HepG2 (cell line): ENCODE results near the gene IPO5. TPM values are rescaled to one million over a fixed set of nuclear protein-coding genes. Genes with fewer than 3 reads are reported as not detected.

Experiments
- ATAC-seq: fragments of 200-7000 bp; cut with Tn5 transposase; 3 replicates; pipeline ENCODE4 v1.9.1; 2020; ENCODE audit warnings: mild to moderate bottlenecking, moderate library complexity
- Bru-seq: library from RNA; stranded (reverse); fragments of 400-500 nt; gene quantifications from one replicate; lab custom pipeline; 2021; lab: Mats Ljungman, UMichigan
- BruChase-seq, 2 experiments: library from RNA; stranded (reverse); fragments of 400-500 nt; gene quantifications; one replicate each; lab custom pipeline; 2021; lab: Mats Ljungman, UMichigan
- BruUV-seq: library from RNA; stranded (reverse); fragments of 400-500 nt; replicated peaks from 2 replicates; lab custom pipeline; 2021; lab: Mats Ljungman, UMichigan
- CTCF ChIA-PET: fragments of 300-600 bp; formaldehyde crosslinking; extraction: SDS; loops from one replicate; lab custom pipeline; 2021; ENCODE audit warnings: low total read pairs, inconsistent platforms, low intra/inter-chr PET ratio; lab: Yijun Ruan, JAX
- POLR2A ChIA-PET: fragments of 350-600 bp; sonication (Branson Sonifier 250); formaldehyde crosslinking; loops from one replicate; lab custom pipeline; 2020; ENCODE audit warnings: antibody characterized with exemption, inconsistent platforms; lab: Yijun Ruan, JAX
- DNase-seq: peaks from one replicate; pipeline ENCODE4 v3.0.0-alpha.2; 2015; ENCODE audit warnings: low spot score
- FAIRE-seq: peaks from 3 replicates; lab custom pipeline; 2011; peaks lifted over from hg19 to GRCh38; lab: Jason Lieb, UNC
- H2AFZ ChIP-seq: one replicate; pipeline ENCODE4 v1.6.1; 2011; ENCODE audit warnings: low read length, inconsistent platforms
- H3K27ac ChIP-seq: fragments of 300-600 bp; 3 replicates; pipeline ENCODE4 v1.8.0; 2011; ENCODE audit warnings: mixed run types, mild to moderate bottlenecking, mixed read lengths, low read length, inconsistent platforms; ENCODE audit not compliant: insufficient read depth; ENCODE audit errors: extremely low read length
- H3K27me3 ChIP-seq, 2 experiments: fragments of 200-600 bp in 1 of 2; 2 replicates in 1 of 2; 3 replicates in 1 of 2; pipeline versions ENCODE4 v1.6.0 to v1.8.0; 2011; ENCODE audit warnings: low read length in 2 of 2, mild to moderate bottlenecking in 2 of 2, moderate library complexity in 2 of 2, inconsistent platforms in 1 of 2; ENCODE audit not compliant: insufficient read depth in 2 of 2, control insufficient read depth in 1 of 2
- H3K36me3 ChIP-seq, 2 experiments: fragments of 200-600 bp in 1 of 2; replicated peaks in 1 of 2; 2 replicates in 1 of 2; 3 replicates in 1 of 2; pipeline versions ENCODE4 v1.5.1 to v1.8.0; 2011; ENCODE audit warnings: low read length in 2 of 2, inconsistent platforms in 1 of 2; ENCODE audit not compliant: insufficient read depth in 2 of 2, control insufficient read depth in 1 of 2
- H3K4me1 ChIP-seq: 2 replicates; pipeline ENCODE4 v1.5.1; 2012; ENCODE audit warnings: low read length, inconsistent platforms; ENCODE audit not compliant: insufficient read depth
- H3K4me2 ChIP-seq: 2 replicates; pipeline ENCODE4 v1.6.0; 2011; ENCODE audit warnings: low read depth, low read length, inconsistent platforms
- H3K4me3 ChIP-seq, 3 experiments: fragments of 200-600 bp in 1 of 3; sonication (generic), shearing (Covaris generic) in 1 of 3; replicated peaks in 1 of 3; 2 replicates each; pipeline ENCODE4 v1.5.1; 2011 to 2016; ENCODE audit warnings: low read length in 3 of 3, inconsistent platforms in 2 of 3, low read depth in 2 of 3, mild to moderate bottlenecking in 2 of 3, control low read depth in 1 of 3, mixed read lengths in 1 of 3; ENCODE audit not compliant: insufficient read depth in 1 of 3
- H3K79me2 ChIP-seq: one replicate; pipeline ENCODE4 v1.6.1; 2011; ENCODE audit warnings: low read length, inconsistent platforms; ENCODE audit not compliant: insufficient read depth
- H3K9ac ChIP-seq: 2 replicates; pipeline ENCODE4 v1.6.0; 2011; ENCODE audit warnings: mild to moderate bottlenecking, low read depth, low read length, inconsistent platforms; ENCODE audit not compliant: insufficient read depth
- H3K9me3 ChIP-seq: 2 replicates; pipeline ENCODE4 v1.5.1; 2012; ENCODE audit warnings: mild to moderate bottlenecking, low read length
- H4K20me1 ChIP-seq: 2 replicates; pipeline ENCODE4 v1.6.0; 2011; ENCODE audit warnings: inconsistent platforms, mild to moderate bottlenecking, low read length, moderate library complexity; ENCODE audit not compliant: insufficient read depth
- CREB1 ChIP-seq, 2 experiments: fragments of 450-650 bp in 1 of 2; IDR thresholded peaks; 2 replicates each; pipeline ENCODE4 v1.6.1; 2016 to 2017; ENCODE audit warnings: control low read depth in 1 of 2, mild to moderate bottlenecking in 1 of 2, missing compliant biosample characterization in 1 of 2, missing genetic modification characterization in 1 of 2
- ZMYM2 ChIP-seq: sonication (generic); formaldehyde crosslinking; IDR thresholded peaks from 2 replicates; pipeline ENCODE4 v1.8.0; 2022; ENCODE audit warnings: mild to moderate bottlenecking, missing genetic modification reagents
- ZNF775 ChIP-seq: sonication (generic); formaldehyde crosslinking; IDR thresholded peaks from 2 replicates; pipeline ENCODE4 v1.4.0; 2020; ENCODE audit warnings: missing genetic modification reagents, mild to moderate bottlenecking, moderate library complexity, borderline replicate concordance
- WGBS: methylation state at CpG from one replicate; pipeline ENCODE4 v1.1.6; 2017; ENCODE audit warnings: low lambda C conversion rate; 5-methylcytosine and 5-hydroxymethylcytosine counted together
- in situ Hi-C: cut with HindIII; loops from 2 replicates; pipeline ENCODE4 v1.10.0; 2017; ENCODE audit warnings: low pct_unique_long_range_greater_than_20kb; ENCODE audit not compliant: extremely low pct_ligation_motif_present
- intact Hi-C: fragments of 100-400 bp; cut with micrococcal nuclease; formaldehyde crosslinking; loops from one replicate; pipeline ENCODE4 v1.10.0; 2022; ENCODE audit not compliant: unreplicated experiment
- long read RNA-seq, 2 experiments: library from RNA in 1 of 2; library from polyadenylated mRNA in 1 of 2; stranded (forward) in 1 of 2; unstranded in 1 of 2; transcript quantifications; one replicate each; pipeline ENCODE4 v2.0.0, GENCODE V29; 2019 to 2022
- polyA minus RNA-seq, 3 experiments: library from RNA; depleted of rRNA, polyadenylated mRNA; stranded (reverse); fragments of >200 nt; gene quantifications; 2 replicates each; pipeline ENCODE4 v1.2.3, GENCODE V29; 2011; ENCODE audit warnings: low replicate concordance in 1 of 3
- polyA plus RNA-seq, 8 experiments: library from polyadenylated mRNA; depleted of rRNA in 3 of 8; stranded (reverse) in 7 of 8; unstranded in 1 of 8; fragments of >200 nt; fragmentation: Illumina TruSeq in 4 of 8; extraction: Trizol in 4 of 8; gene quantifications; 2 replicates each; pipeline versions ENCODE4 v1.2.1 to v1.2.3, GENCODE V29; 2011 to 2016; ENCODE audit warnings: low read depth in 4 of 8, missing spikeins in 1 of 8, mixed read lengths in 1 of 8; ENCODE audit not compliant: insufficient read depth in 1 of 8
- total RNA-seq, 5 experiments: library from RNA; depleted of rRNA; stranded (reverse); fragments of >200 nt; fragmentation: Illumina TruSeq; extraction: Trizol; gene quantifications; 2 replicates each; pipeline ENCODE4 v1.2.3, GENCODE V29; 2016; ENCODE audit warnings: low read depth in 1 of 5

Gene IPO5
- total RNA-seq (2016; rRNA removed; fragmentation: Illumina TruSeq; extraction: Trizol) (242 and 411 TPM in 2 replicates), polyA plus RNA-seq (2011; rRNA removed) (117 and 155 TPM in 2 replicates), polyA minus RNA-seq (2011; rRNA and poly(A)+ RNA removed; ENCODE audit: low replicate concordance) (162 and 233 TPM in 2 replicates), Bru-seq, nascent RNA (percentile 86 among the genes with signal in this experiment), BruChase-seq, experiment 1, labeled RNA remaining after a 6-hour chase (percentile 94 among the genes with signal in this experiment), BruChase-seq, experiment 2, labeled RNA remaining after a 2-hour chase (percentile 91 among the genes with signal in this experiment)
- 30.4 and 32.9 TPM in 2 replicates for total RNA-seq (2016; cell fraction: cytosol; rRNA removed; fragmentation: Illumina TruSeq; extraction: Trizol; ENCODE audit: low read depth)
- total RNA-seq (2016; cell fraction: insoluble cytoplasmic fraction; rRNA removed; fragmentation: Illumina TruSeq; extraction: Trizol), result 233 and 406 TPM in 2 replicates
- 125 and 157 TPM in 2 replicates for total RNA-seq (2016; cell fraction: membrane; rRNA removed; fragmentation: Illumina TruSeq; extraction: Trizol)
- 159 and 178 TPM in 2 replicates for total RNA-seq (2016; cell fraction: nucleus; rRNA removed; fragmentation: Illumina TruSeq; extraction: Trizol)
- polyA plus RNA-seq (2011; cell fraction: cytosol; rRNA removed), result 89.3 and 105 TPM in 2 replicates
- polyA plus RNA-seq (2011; cell fraction: nucleus; rRNA removed), result 70.8 and 78.2 TPM in 2 replicates
- 144 and 179 TPM in 2 replicates for polyA plus RNA-seq (2012)
- polyA plus RNA-seq (2016; cell fraction: cytosol; fragmentation: Illumina TruSeq; extraction: Trizol; ENCODE audit: low read depth), result 16.3 and 18.7 TPM in 2 replicates
- 212 and 229 TPM in 2 replicates for polyA plus RNA-seq (2016; cell fraction: insoluble cytoplasmic fraction; fragmentation: Illumina TruSeq; extraction: Trizol; ENCODE audit: low read depth)
- polyA plus RNA-seq (2016; cell fraction: membrane; fragmentation: Illumina TruSeq; extraction: Trizol; ENCODE audit: low read depth), result 53.5 and 68.8 TPM in 2 replicates
- polyA plus RNA-seq (2016; cell fraction: nucleus; fragmentation: Illumina TruSeq; extraction: Trizol; ENCODE audit: insufficient read depth, low read depth), result 147 TPM in 2 replicates
- 193 and 207 TPM in 2 replicates for polyA minus RNA-seq (2011; cell fraction: cytosol; rRNA and poly(A)+ RNA removed)
- polyA minus RNA-seq (2011; cell fraction: nucleus; rRNA and poly(A)+ RNA removed), result 174 and 191 TPM in 2 replicates
- long read RNA-seq, experiment 1, transcript IPO5-222 (26 exons, 3,419 nt), result major isoform, 50 of 86 reads
- long read RNA-seq, experiment 1, partial matches to known transcripts, result 31 of 86 reads
- long read RNA-seq, experiment 1, other reads (novel, unspliced or antisense), result 5 of 86 reads
- long read RNA-seq, experiment 2, transcript IPO5-222 (26 exons, 3,419 nt), result major isoform, 120 of 327 reads
- long read RNA-seq, experiment 2, partial matches to known transcripts, result 109 of 327 reads
- long read RNA-seq, experiment 2, other reads (novel, unspliced or antisense), result 94 of 327 reads

DNA sequence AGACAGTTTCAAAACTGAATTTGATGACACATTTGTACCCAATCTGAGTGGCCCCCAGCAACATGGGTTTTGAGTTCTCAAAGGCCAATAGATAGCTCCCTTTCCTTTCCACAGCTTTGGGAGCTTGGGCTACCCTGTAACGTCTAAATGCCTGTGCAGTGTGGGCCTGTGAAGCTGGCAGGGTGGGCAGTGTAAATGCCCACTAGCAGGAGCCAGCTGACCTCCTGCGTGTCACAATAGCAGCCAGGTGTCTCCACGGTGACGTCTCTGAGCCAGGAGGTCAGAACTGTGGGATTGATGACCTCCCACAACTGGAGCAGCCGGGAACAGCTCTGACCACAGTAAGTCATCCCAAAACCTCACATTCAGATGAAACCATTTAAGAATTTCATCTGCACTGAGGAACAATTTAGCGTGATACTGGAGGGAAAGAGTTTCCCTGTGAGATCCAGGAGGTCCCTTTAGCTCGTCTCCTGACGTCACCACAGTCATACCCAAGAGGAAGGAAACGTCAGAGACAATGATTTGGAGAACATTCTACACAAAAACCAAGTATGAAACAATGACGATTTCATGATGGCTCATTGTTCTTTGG lies at the start of gene IPO5:
TSS of gene IPO5 (plus strand) at position 300 of the 595 bp plus-strand sequence. CDS start 23,022 bp downstream, outside the sequence.
- TF ChIP-seq CREB1 (IDR thresholded peaks at IDR 0.05) (peak; percentile 92), CREB1 (CRISPR knock-in tag; IDR thresholded peaks at IDR 0.05) (no peak), ZMYM2 (CRISPR knock-in tag) (no peak), ZNF775 (CRISPR knock-in tag) (no peak)
- Histone ChIP-seq H3K79me2 (no peaks in the 10 kb centered on the region), H3K36me3 (no peaks in the 10 kb centered on the region), H3K4me2 (no peak within 1 kb of the TSS), H3K9me3 (no peaks in the 10 kb centered on the region), H3K9ac (no peak within 1 kb of the TSS), H3K27ac (no peak within 1 kb of the TSS), H3K4me3 (no peak within 1 kb of the TSS), H3K4me1 (no peaks in the 10 kb centered on the region), H4K20me1 (no peaks in the 10 kb centered on the region), H3K27me3 (peaks cover 2 to 19% of the 10 kb centered on the region in 2 experiments; a peak in 4 of 5 replicates), H2AFZ (no peak within 1 kb of the TSS)
- FAIRE-seq, result no peak
- CTCF ChIA-PET, result no interaction called here
- intact Hi-C loops (no loop called here), in situ Hi-C loops (no loop called here)
- ATAC-seq, result no peak
- WGBS, result 7% methylated on average over 6 of the region's 10 CpGs
- no peak for DNase-seq
- POLR2A ChIA-PET, result no interaction called here
- BruUV-seq, result no TSS peak
